Measurements from ENCODE around the gene PDS5B.
"Not testable (repeated sequence)": the region's sequence is repeated elsewhere in the genome, so short reads cannot be mapped to it uniquely, and the experiment has no call there.

Gene PDS5B

GRCh38 chr13:32796754-32797153, 210.5 kb downstream of the PDS5B start:
- Mint-ChIP-seq H3K27ac (peak overlapping the region; percentile 43), H3K9me3 (ENCODE audit: low read depth) (peaks cover 7% of the 10 kb centered on the region), H3K36me3 (peaks cover 5% of the 10 kb centered on the region), H3K4me1 (ENCODE audit: low read depth) (peaks cover 37% of the 10 kb centered on the region), H3K27me3 (no peaks in the 10 kb centered on the region), H3K4me3 (no peak overlapping the region)

DNA sequence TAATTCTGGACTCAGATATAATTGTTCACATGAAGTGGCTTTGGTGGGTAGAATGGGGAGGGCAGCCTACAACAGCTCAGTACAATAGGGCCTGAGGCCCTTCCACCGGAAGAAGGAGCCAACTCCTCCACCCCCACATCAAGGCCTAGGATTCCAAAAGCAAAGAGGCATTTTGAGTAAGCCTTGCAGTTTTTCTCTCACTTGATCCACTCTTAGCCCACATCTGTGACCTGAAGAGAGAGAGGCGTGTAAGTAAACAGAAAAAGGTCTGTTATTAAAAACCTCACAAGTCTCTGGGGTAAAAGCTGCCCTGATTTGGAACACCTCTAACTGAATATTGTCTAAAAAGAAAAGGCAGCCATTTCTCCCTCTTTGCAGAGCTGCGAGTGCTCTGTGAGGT, 215.9 kb downstream of the PDS5B start:
- H3K27me3 Mint-ChIP-seq: no peaks in the 10 kb centered on the region
- peaks cover 7% of the 10 kb centered on the region for H3K9me3 Mint-ChIP-seq (ENCODE audit: low read depth)
- no peak overlapping the region for H3K27ac Mint-ChIP-seq
- H3K4me3 Mint-ChIP-seq: no peak overlapping the region
- peaks cover 2% of the 10 kb centered on the region for H3K36me3 Mint-ChIP-seq
- H3K4me1 Mint-ChIP-seq (ENCODE audit: low read depth): no peaks in the 10 kb centered on the region

DNA sequence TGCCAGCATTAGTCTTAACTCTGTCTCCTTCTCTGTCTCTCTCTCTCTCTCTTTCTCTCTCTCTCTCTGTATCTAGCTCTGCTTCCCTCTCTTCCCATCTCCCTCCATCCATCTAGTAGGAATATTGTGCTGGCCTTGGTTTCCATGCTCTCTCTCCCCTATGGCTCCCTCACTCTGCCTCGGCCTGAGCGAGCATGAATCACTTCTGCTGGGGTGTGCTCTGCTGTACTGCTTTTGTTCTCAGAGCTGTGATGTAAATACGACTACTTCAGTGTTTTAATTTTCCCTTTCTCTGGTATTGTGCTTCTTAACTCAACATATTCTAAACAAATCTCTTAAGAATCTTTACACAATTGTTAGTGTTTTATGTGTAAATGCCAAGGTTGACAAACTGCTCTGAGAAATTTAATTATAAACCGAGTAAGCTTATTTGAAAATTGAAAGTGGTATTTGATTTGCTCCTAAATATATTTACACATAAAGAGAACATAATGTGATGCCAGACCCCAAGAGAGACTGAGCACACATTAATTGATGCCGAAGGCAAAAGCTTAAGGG, 218.5 kb downstream of the PDS5B start:
- peaks cover 4% of the 10 kb centered on the region for H3K9me3 Mint-ChIP-seq (ENCODE audit: low read depth)
- peaks cover 2% of the 10 kb centered on the region for H3K36me3 Mint-ChIP-seq
- H3K27ac Mint-ChIP-seq: no peak overlapping the region

DNA sequence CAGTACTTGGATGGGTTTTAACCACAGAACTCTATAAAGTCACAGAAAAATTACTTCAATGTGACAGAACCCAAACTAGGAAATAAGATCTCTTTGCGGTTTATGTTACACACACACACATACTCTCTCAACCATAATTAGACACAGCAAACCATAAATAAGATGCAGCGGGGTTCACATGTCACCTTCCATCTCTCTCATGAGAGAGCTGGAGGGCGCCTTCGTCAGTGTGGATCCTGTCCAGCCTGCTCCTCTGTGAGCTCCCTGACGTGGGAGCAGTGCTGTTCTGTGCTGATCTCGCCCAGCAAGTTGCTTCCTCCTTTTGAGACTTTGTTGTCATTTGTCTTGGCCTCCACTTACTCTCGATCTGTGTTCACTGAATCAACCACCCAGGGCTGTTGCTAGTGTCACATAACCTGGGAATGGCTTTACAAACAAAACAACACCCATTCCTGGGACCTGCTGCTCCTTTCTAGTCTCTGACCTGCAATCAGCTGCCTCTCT, 225.1 kb downstream of the PDS5B start:
- Mint-ChIP-seq H3K9me3 (ENCODE audit: low read depth) (peaks cover 4% of the 10 kb centered on the region), H3K4me1 (ENCODE audit: low read depth) (peaks cover 21% of the 10 kb centered on the region), H3K27ac (peak overlapping the region; percentile 0), H3K4me3 (peak overlapping the region; percentile 48), H3K27me3 (no peaks in the 10 kb centered on the region), H3K36me3 (peaks cover 3% of the 10 kb centered on the region)

More for the DNA sequence above, 218.5 kb downstream of the PDS5B start:
- H3K4me1 Mint-ChIP-seq (ENCODE audit: low read depth): no peaks in the 10 kb centered on the region
- no peaks in the 10 kb centered on the region for H3K27me3 Mint-ChIP-seq
- H3K4me3 Mint-ChIP-seq: no peak overlapping the region

DNA sequence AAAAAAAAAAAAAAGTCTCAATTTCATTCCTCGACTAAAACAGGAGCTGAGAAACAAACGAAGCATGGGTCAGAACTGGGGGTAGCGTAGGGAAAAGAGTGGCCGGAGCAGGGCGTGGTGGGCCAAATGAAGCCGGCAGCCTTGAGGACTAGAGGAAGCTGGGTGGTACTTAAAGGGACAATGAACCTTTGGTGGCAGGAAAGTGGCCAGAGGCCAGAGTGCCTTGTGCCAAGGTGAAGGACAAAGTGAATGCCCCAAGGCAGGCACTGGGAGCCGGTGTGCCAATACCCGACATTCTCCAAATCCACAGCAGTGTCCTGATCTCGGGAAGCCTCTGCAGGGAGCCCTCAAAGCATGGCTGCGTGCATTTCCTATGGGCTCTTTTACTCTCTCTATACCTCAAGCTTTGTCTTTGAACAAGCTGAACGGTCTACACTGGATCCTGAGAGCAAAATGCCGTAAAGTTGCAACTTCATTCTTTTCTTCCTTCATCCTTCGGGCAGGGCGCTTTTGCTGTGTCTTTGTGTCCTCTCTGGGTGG, 235.0 kb downstream of the PDS5B start:
- Mint-ChIP-seq H3K4me3 (no peak overlapping the region), H3K27me3 (no peaks in the 10 kb centered on the region), H3K27ac (no peak overlapping the region), H3K4me1 (ENCODE audit: low read depth) (no peaks in the 10 kb centered on the region), H3K36me3 (no peaks in the 10 kb centered on the region), H3K9me3 (ENCODE audit: low read depth) (no peaks in the 10 kb centered on the region)

DNA sequence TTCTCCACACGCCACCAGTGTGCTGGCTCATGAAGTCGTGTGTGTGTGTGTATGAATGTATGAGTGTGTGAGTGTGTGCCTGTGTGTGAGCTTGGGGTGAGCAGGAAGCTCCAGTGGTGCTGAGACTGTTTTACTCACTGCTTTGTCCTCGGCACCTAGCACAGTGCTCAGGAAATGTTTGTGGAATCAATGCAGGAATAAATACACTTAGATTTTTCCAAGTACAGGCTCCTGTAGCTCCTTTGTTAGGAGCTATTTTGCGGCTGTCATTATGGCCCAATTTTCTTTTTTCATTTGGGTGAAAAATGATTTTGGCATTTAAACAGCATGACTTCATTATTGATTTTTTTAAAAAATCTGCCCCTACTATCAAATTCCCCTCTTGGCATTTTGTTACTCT, 236.5 kb downstream of the PDS5B start:
- H3K27ac Mint-ChIP-seq: no peak overlapping the region
- H3K4me3 Mint-ChIP-seq: no peak overlapping the region
- H3K27me3 Mint-ChIP-seq: no peaks in the 10 kb centered on the region
- H3K4me1 Mint-ChIP-seq (ENCODE audit: low read depth): no peaks in the 10 kb centered on the region
- H3K36me3 Mint-ChIP-seq: no peaks in the 10 kb centered on the region
- no peaks in the 10 kb centered on the region for H3K9me3 Mint-ChIP-seq (ENCODE audit: low read depth)

DNA sequence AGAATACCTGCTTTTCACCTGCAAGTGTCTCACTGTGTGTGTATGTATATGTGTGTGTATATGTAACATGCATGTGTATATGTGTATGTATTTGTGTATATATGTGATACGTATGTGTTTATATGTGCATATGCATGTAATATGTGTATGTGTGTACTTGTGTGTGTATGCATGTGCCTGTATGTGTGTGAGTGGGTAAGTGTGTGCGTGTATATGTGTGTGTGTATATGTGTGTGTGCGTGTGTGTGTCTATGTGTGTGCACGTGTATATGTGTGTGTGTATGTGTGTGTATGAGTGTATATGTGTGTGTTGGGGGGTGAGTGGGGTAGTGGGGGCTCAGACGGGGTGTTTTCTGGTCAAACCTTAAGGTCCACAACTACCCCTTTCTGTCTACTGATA, 237.3 kb downstream of the PDS5B start:
- Mint-ChIP-seq H3K4me3 (no peak overlapping the region), H3K9me3 (ENCODE audit: low read depth) (no peaks in the 10 kb centered on the region), H3K4me1 (ENCODE audit: low read depth) (no peaks in the 10 kb centered on the region), H3K27ac (no peak overlapping the region), H3K27me3 (no peaks in the 10 kb centered on the region), H3K36me3 (no peaks in the 10 kb centered on the region)

- Mint-ChIP-seq H3K4me3 (no peak overlapping the region), H3K36me3 (no peaks in the 10 kb centered on the region), H3K4me1 (ENCODE audit: low read depth) (no peaks in the 10 kb centered on the region), H3K27me3 (no peaks in the 10 kb centered on the region), H3K27ac (no peak overlapping the region), H3K9me3 (ENCODE audit: low read depth) (no peaks in the 10 kb centered on the region)
Measured at GRCh38 chr13:32824061-32824460, 237.8 kb downstream of the PDS5B start.

GRCh38 chr13:32824675-32825074, 238.4 kb downstream of the PDS5B start:
- Mint-ChIP-seq H3K4me1 (ENCODE audit: low read depth) (no peaks in the 10 kb centered on the region), H3K36me3 (no peaks in the 10 kb centered on the region), H3K27ac (no peak overlapping the region), H3K9me3 (ENCODE audit: low read depth) (no peaks in the 10 kb centered on the region), H3K4me3 (no peak overlapping the region), H3K27me3 (no peaks in the 10 kb centered on the region)

- no peak overlapping the region for H3K4me3 Mint-ChIP-seq
- no peak overlapping the region for H3K27ac Mint-ChIP-seq
- H3K4me1 Mint-ChIP-seq (ENCODE audit: low read depth): no peaks in the 10 kb centered on the region
- no peaks in the 10 kb centered on the region for H3K27me3 Mint-ChIP-seq
- H3K9me3 Mint-ChIP-seq (ENCODE audit: low read depth): no peaks in the 10 kb centered on the region
- H3K36me3 Mint-ChIP-seq: no peaks in the 10 kb centered on the region
Measured at GRCh38 chr13:32825481-32825880, 239.2 kb downstream of the PDS5B start.

DNA sequence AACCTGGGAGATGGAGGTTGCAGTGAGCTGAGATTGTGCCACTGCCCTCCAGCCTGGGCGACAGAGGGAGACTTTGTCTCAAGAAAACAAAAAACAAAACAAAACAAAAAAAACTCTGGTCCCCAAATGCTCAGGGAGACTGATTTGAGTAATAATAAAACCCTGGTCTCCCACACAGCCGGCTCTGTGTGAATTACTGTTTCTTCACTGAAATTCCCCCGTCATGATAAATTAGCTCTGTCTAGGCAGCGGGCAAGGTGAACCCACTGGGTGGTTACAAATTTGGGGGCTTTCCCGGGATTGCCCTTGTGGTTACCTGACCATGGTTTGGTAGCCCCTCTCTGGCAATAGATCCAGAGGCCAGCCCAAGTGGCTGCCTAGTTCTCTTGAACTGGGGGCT, 240.1 kb downstream of the PDS5B start:
- not testable (repeated sequence) for H3K9me3 Mint-ChIP-seq (ENCODE audit: low read depth); H3K36me3 Mint-ChIP-seq; H3K4me3 Mint-ChIP-seq; H3K27me3 Mint-ChIP-seq; H3K27ac Mint-ChIP-seq; H3K4me1 Mint-ChIP-seq (ENCODE audit: low read depth)
